K562 (cell line): ENCODE results near the gene UNKL. TPM values are rescaled to one million over a fixed set of nuclear protein-coding genes. Genes with fewer than 3 reads are reported as not detected.

ENCODE experiments used
- ATAC-seq: fragments of 200-7000 bp; cut with Tn5 transposase; 3 replicates; pipeline ENCODE4 v1.9.1; 2020; ENCODE audit warnings: moderate library complexity
- BruUV-seq: library from RNA; stranded (reverse); fragments of 400-500 nt; replicated peaks from 2 replicates; lab custom pipeline; 2021; lab: Mats Ljungman, UMichigan
- CTCF ChIA-PET: fragments of 300-600 bp; formaldehyde crosslinking; extraction: SDS; loops from one replicate; lab custom pipeline; 2021; ENCODE audit warnings: low intra/inter-chr PET ratio; lab: Yijun Ruan, JAX
- POLR2A ChIA-PET: fragments of 300-600, 350-650 bp; sonication (Branson Sonifier 250); formaldehyde crosslinking; extraction: SDS; loops from one replicate; lab custom pipeline; 2021; ENCODE audit warnings: antibody characterized with exemption, inconsistent platforms; lab: Yijun Ruan, JAX
- DNase-seq, 4 experiments: peaks; one replicate each; pipeline versions ENCODE4 v3.0.0 to v3.0.0-alpha.2; 2011 to 2018; ENCODE audit warnings: low spot score in 3 of 4, mixed read lengths in 3 of 4; ENCODE audit errors: extremely low read depth in 1 of 4
- FAIRE-seq: peaks from 2 replicates; lab custom pipeline; 2011; peaks lifted over from hg19 to GRCh38; lab: Jason Lieb, UNC
- H2AFZ ChIP-seq: 2 replicates; pipeline ENCODE4 v1.6.0; 2011; ENCODE audit warnings: low read depth, low read length, control low read depth, inconsistent platforms
- H3K27ac ChIP-seq: fragments of 200-600 bp; 3 replicates; pipeline ENCODE4 v1.8.0; 2011; ENCODE audit warnings: low read depth, mild to moderate bottlenecking, control low read depth, inconsistent platforms, low read length, moderate library complexity, mixed read lengths; ENCODE audit errors: extremely low read depth
- H3K27me3 ChIP-seq, 2 experiments: fragments of 300-600 bp in 1 of 2; 2 replicates in 1 of 2; 3 replicates in 1 of 2; pipeline versions ENCODE4 v1.6.0 to v1.8.0; 2011; ENCODE audit warnings: inconsistent platforms in 2 of 2, low read length in 2 of 2, mild to moderate bottlenecking in 1 of 2, mixed read lengths in 1 of 2, moderate library complexity in 1 of 2; ENCODE audit not compliant: control insufficient read depth in 2 of 2, insufficient read depth in 2 of 2
- H3K36me3 ChIP-seq: fragments of 300-600 bp; 3 replicates; pipeline ENCODE4 v1.8.0; 2011; ENCODE audit warnings: mild to moderate bottlenecking, low read length, inconsistent platforms; ENCODE audit not compliant: control insufficient read depth, insufficient read depth
- H3K4me1 ChIP-seq, 2 experiments: fragments of 200-600 bp in 1 of 2; replicated peaks in 1 of 2; 2 replicates in 1 of 2; 3 replicates in 1 of 2; pipeline versions ENCODE4 v1.5.1 to v1.8.0; 2011; ENCODE audit warnings: inconsistent platforms in 2 of 2, low read length in 2 of 2, mild to moderate bottlenecking in 1 of 2, mixed read lengths in 1 of 2, moderate library complexity in 1 of 2; ENCODE audit not compliant: control insufficient read depth in 2 of 2, insufficient read depth in 2 of 2
- H3K4me2 ChIP-seq: 2 replicates; pipeline ENCODE4 v1.6.1; 2011; ENCODE audit warnings: low read length, control low read depth, inconsistent platforms, mixed read lengths; ENCODE audit not compliant: insufficient read depth
- H3K4me3 ChIP-seq: fragments of 200-600 bp; sonication (generic), shearing (Covaris generic); 2 replicates; pipeline ENCODE4 v1.5.1; 2016; ENCODE audit warnings: control low read depth, inconsistent platforms
- H3K79me2 ChIP-seq: fragments of 200-600 bp; 3 replicates; pipeline ENCODE4 v1.8.0; 2011; ENCODE audit warnings: low read length, inconsistent platforms; ENCODE audit not compliant: control insufficient read depth, insufficient read depth
- H3K9ac ChIP-seq, 2 experiments: 2 replicates each; pipeline versions ENCODE4 v1.6.0 to v1.6.1; 2011; ENCODE audit warnings: low read depth in 2 of 2, low read length in 2 of 2, control low read depth in 1 of 2, inconsistent platforms in 1 of 2, mild to moderate bottlenecking in 1 of 2, mixed read lengths in 1 of 2; ENCODE audit not compliant: insufficient read depth in 1 of 2
- H3K9me1 ChIP-seq: one replicate; pipeline ENCODE4 v1.6.0; 2011; ENCODE audit warnings: inconsistent platforms, mild to moderate bottlenecking, low read length, moderate library complexity; ENCODE audit not compliant: control insufficient read depth, insufficient read depth
- H3K9me3 ChIP-seq: replicated peaks from 2 replicates; pipeline ENCODE4 v1.5.1; 2011; ENCODE audit warnings: low read depth, low read length, inconsistent platforms; ENCODE audit not compliant: control insufficient read depth, insufficient read depth
- H4K20me1 ChIP-seq: replicated peaks from 2 replicates; pipeline ENCODE4 v1.6.1; 2011; ENCODE audit warnings: low read length, inconsistent platforms, mixed read lengths; ENCODE audit not compliant: control insufficient read depth, insufficient read depth
- BDP1 ChIP-seq: IDR thresholded peaks from 3 replicates; pipeline ENCODE4 v1.6.1; 2011; ENCODE audit not compliant: insufficient read length, insufficient read depth
- ESRRB ChIP-seq: fragments of 250-450 bp; sonication (Bioruptor Pico); IDR thresholded peaks from 2 replicates; pipeline ENCODE4 v1.5.0; 2020; ENCODE audit warnings: mild to moderate bottlenecking, moderate library complexity, borderline replicate concordance
- KAT7 ChIP-seq: sonication (generic); formaldehyde crosslinking; IDR thresholded peaks from 2 replicates; pipeline ENCODE4 v1.8.0; 2022; ENCODE audit warnings: missing genetic modification reagents, mild to moderate bottlenecking, borderline replicate concordance
- KDM1A ChIP-seq, 2 experiments: fragments of 450-650 bp; IDR thresholded peaks; 2 replicates each; pipeline ENCODE4 v1.6.1; 2016; ENCODE audit warnings: mild to moderate bottlenecking in 2 of 2
- NONO ChIP-seq, 2 experiments: fragments of 200-400 bp in 1 of 2; fragments of 450-650 bp in 1 of 2; formaldehyde crosslinking in 1 of 2; IDR thresholded peaks; 2 replicates each; pipeline ENCODE4 v1.6.1; 2017; ENCODE audit warnings: low read depth in 2 of 2, mild to moderate bottlenecking in 2 of 2, moderate library complexity in 2 of 2, low read length in 1 of 2
- PCBP1 ChIP-seq: fragments of 200-400 bp; formaldehyde crosslinking; IDR thresholded peaks from 2 replicates; pipeline ENCODE4 v1.6.1; 2018; ENCODE audit warnings: mild to moderate bottlenecking, low read depth, low read length; ENCODE audit not compliant: poor library complexity, severe bottlenecking
- PRMT5 ChIP-seq: sonication (generic); formaldehyde crosslinking; IDR thresholded peaks from 2 replicates; pipeline ENCODE4 v1.5.0; 2020; ENCODE audit warnings: missing genetic modification reagents
- YY1 ChIP-seq, 3 experiments: IDR thresholded peaks; 2 replicates each; pipeline ENCODE4 v1.6.1; 2011; ENCODE audit warnings: low read length in 2 of 3, mild to moderate bottlenecking in 2 of 3, moderate library complexity in 2 of 3, borderline replicate concordance in 1 of 3, control low read depth in 1 of 3, low read depth in 1 of 3; ENCODE audit not compliant: insufficient read depth in 3 of 3, insufficient replicate concordance in 2 of 3, control insufficient read depth in 1 of 3, insufficient read length in 1 of 3; ENCODE audit errors: extremely low read depth in 1 of 3
- ZBTB7A ChIP-seq: IDR thresholded peaks from 2 replicates; pipeline ENCODE4 v1.6.1; 2011; ENCODE audit warnings: low read depth, mild to moderate bottlenecking, low read length, moderate library complexity, borderline replicate concordance; ENCODE audit not compliant: control insufficient read depth
- ZFX ChIP-seq: sonication (generic); formaldehyde crosslinking; IDR thresholded peaks from 2 replicates; pipeline ENCODE4 v1.8.0; 2022; ENCODE audit warnings: mild to moderate bottlenecking, missing genetic modification reagents, moderate library complexity
- ZNF586 ChIP-seq: fragments of 450-650 bp; formaldehyde crosslinking; conservative IDR thresholded peaks from 2 replicates; pipeline ENCODE4 v1.4.0; 2020; ENCODE audit warnings: mild to moderate bottlenecking, moderate library complexity
- WGBS: fragments of 100-300 bp; shearing (Covaris generic); methylation state at CpG from one replicate; pipeline ENCODE4 v1.1.6; 2016; ENCODE audit warnings: low coverage, mixed read lengths; ENCODE audit not compliant: insufficient coverage; ENCODE audit errors: missing lambda C conversion rate; 5-methylcytosine and 5-hydroxymethylcytosine counted together
- in situ Hi-C: fragments of 300-500 bp; cut with MboI; formaldehyde crosslinking; loops from 4 replicates; pipeline ENCODE4 v1.15.0; 2018; ENCODE audit warnings: inconsistent platforms, mixed read lengths
- intact Hi-C: fragments of 100-400 bp; cut with micrococcal nuclease; formaldehyde crosslinking; loops from 2 replicates; pipeline ENCODE4 v1.14.2; 2022
- polyA plus RNA-seq, 8 experiments: library from polyadenylated mRNA; depleted of rRNA in 4 of 8; stranded (reverse) in 5 of 8; unstranded in 3 of 8; fragments of >200 nt; fragmentation: Nextera tagmentation in 2 of 8; fragmentation: Illumina TruSeq in 1 of 8; extraction: Ambion mirVana in 2 of 8; extraction: Trizol in 1 of 8; gene quantifications; 2 replicates each; pipeline versions ENCODE4 v1.2.1 to v1.2.3, GENCODE V29; 2011 to 2014; ENCODE audit warnings: inconsistent platforms in 1 of 8, missing spikeins in 1 of 8
- total RNA-seq, 7 experiments: library from RNA; depleted of rRNA in 6 of 7; stranded (reverse); fragments of >200 nt in 6 of 7; fragmentation: Illumina TruSeq in 2 of 7; extraction: Trizol in 2 of 7; gene quantifications; 2 replicates each; pipeline versions ENCODE4 v1.2.1 to v1.2.3, GENCODE V29; 2011 to 2021; ENCODE audit warnings: low replicate concordance in 1 of 7

UNKL gene
- total and polyA plus RNA-seq, 9 of the 15 experiments (the other 6 are each of a cell fraction or from before 2014, with no cell fraction given) = 0.37 to 30.2 (median 5.1) TPM

GRCh38 chr16:1433263-1433560 is 18.7 kb upstream of the UNKL start (continued):
- 0 out of 2 replicates have a peak, but pooled peaks have one; percentile 5 for TF ChIP-seq ZFX
- TF ChIP-seq ZNF586 (CRISPR knock-in tag) = no peak
- TF ChIP-seq PRMT5 (CRISPR knock-in tag) = no peak
- TF ChIP-seq KAT7 (CRISPR knock-in tag) = no peak
- TF ChIP-seq NONO (IDR thresholded peaks at IDR 0.05; ENCODE audit: low read depth in 2 of 2, low read length in 1 of 2) = no peak
- TF ChIP-seq BDP1 = no peak
- TF ChIP-seq KDM1A (IDR thresholded peaks at IDR 0.05) = no peak
- TF ChIP-seq, all 486 proteins: peak for 2

- 36% methylated on average over 34 of the region's 63 CpGs for WGBS
- peak; percentile 15 for TF ChIP-seq PCBP1
- TF ChIP-seq YY1 (IDR thresholded peaks at IDR 0.05; ENCODE audit: borderline replicate concordance in 1 of 3, control insufficient read depth in 1 of 3, extremely low read depth in 1 of 3, insufficient read depth in 3 of 3, insufficient read length in 1 of 3, insufficient replicate concordance in 2 of 3, low read depth in 1 of 3, low read length in 2 of 3) = peak in 1 of 3 experiments; percentile 7
- TF ChIP-seq ESRRB = no peak
- TF ChIP-seq ZBTB7A = peak; percentile 8; the same call in 1 of the 2 replicates
- TF ChIP-seq ZFX = peak; percentile 16; the same call in 1 of the 2 replicates
- no peak overlapping the region for H3K4me2 ChIP-seq
- no peaks in the 10 kb centered on the region for H3K79me2 ChIP-seq
- no peaks in the 10 kb centered on the region for H4K20me1 ChIP-seq
- peaks cover 0 to 94% of the 10 kb centered on the region in 2 experiments; a peak in 3 of 5 replicates for H3K4me1 ChIP-seq
- no peak for DNase-seq
- no peaks in the 10 kb centered on the region for H3K9me1 ChIP-seq
- H3K9ac ChIP-seq = peak overlapping the region in 1 of 2 experiments; percentile 58; a peak in 2 of 4 replicates
- POLR2A ChIA-PET = interaction anchor here (0.6 to 1.2 kb wide), 7 partner anchors 9 to 137 kb away, joined by 3 to 9 read pairs (median 3); partner anchors contain the start of genes CCDC154 and UQCC4
- H3K4me3 ChIP-seq = no peak overlapping the region
- H3K36me3 ChIP-seq = no peaks in the 10 kb centered on the region
- intact Hi-C loops = no loop called here
- in situ Hi-C loops = no loop called here
- no peaks in the 10 kb centered on the region for H3K9me3 ChIP-seq
- no peak overlapping the region for H2AFZ ChIP-seq
- peaks cover 0 to 15% of the 10 kb centered on the region in 2 experiments; a peak in 2 of 5 replicates for H3K27me3 ChIP-seq
- FAIRE-seq = no peak
- H3K27ac ChIP-seq = no peak overlapping the region
- BruUV-seq = no TSS peak
- CTCF ChIA-PET = no interaction called here
- no peak for ATAC-seq
These were observed 18.1 kb upstream of the UNKL start for GRCh38 chr16:1432388-1433262.
